Measurements from ENCODE around the gene KAT8. TPM values are rescaled to one million over a fixed set of nuclear protein-coding genes. Genes with fewer than 3 reads are reported as not detected.

The KAT8 gene
- total RNA-seq, 1 experiment from 2014 or later, result 44.9 TPM

DNA sequence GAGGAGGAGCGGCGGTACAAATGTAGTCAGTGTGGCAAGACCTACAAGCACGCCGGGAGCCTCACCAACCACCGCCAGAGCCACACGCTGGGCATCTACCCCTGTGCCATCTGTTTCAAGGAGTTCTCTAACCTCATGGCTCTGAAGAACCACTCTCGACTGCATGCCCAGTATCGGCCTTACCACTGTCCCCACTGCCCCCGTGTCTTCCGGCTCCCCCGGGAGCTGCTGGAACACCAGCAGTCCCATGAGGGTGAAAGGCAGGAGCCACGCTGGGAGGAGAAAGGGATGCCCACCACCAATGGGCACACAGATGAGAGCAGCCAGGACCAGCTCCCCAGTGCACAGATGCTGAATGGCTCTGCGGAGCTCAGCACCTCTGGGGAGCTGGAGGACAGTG lies 40.4 kb upstream of the KAT8 start:
- intact Hi-C loops (cut with micrococcal nuclease), result loop anchor here (10.0 kb wide), 1 partner anchor 378 kb away; the partner anchor contains the start of gene ARMC5

More for the DNA sequence above, 40.4 kb upstream of the KAT8 start:
- ChIA-PET CTCF (no interaction called here), RAD21 (ENCODE audit: low non-redundant PET in 1 of 2, low total read pairs in 2 of 2, uncharacterized antibody in 2 of 2, unreplicated experiment in 2 of 2) (no interaction called here), POLR2A (no interaction called here)
- BruUV-seq (replicated peaks), result no TSS peak
- Histone ChIP-seq H3K9ac (ENCODE audit: low read length) (no peak overlapping the region), H3K4me1 (ENCODE audit: control insufficient read depth in 1 of 2, insufficient read depth in 2 of 2, low read length in 2 of 2) (peaks cover 3 to 14% of the 10 kb centered on the region in 2 experiments; a peak in 3 of 4 replicates), H3K9me3 (ENCODE audit: control insufficient read depth in 1 of 2, insufficient read depth in 1 of 2, low read depth in 1 of 2, low read length in 2 of 2) (no peaks in the 10 kb centered on the region), H2AFZ (ENCODE audit: low read depth, low read length, poor library complexity, severe bottlenecking) (no peak overlapping the region), H3K36me3 (ENCODE audit: control insufficient read depth in 1 of 2, insufficient read depth in 2 of 2, low read length in 2 of 2) (peaks cover 14 to 42% of the 10 kb centered on the region in 2 experiments), H3K79me2 (ENCODE audit: insufficient read depth, low read length) (peaks cover 49% of the 10 kb centered on the region), H3K9me2 (ENCODE audit: insufficient read depth) (no peaks in the 10 kb centered on the region), H3K4me2 (ENCODE audit: low read length) (no peak overlapping the region), H3K4me3 (replicated peaks in 1 of 2; ENCODE audit: low read depth in 1 of 2, low read length in 2 of 2) (no peak overlapping the region), H3K27ac (ENCODE audit: low read depth, low read length) (no peak overlapping the region), H4K20me1 (ENCODE audit: insufficient read depth) (no peaks in the 10 kb centered on the region), H3K27me3 (ENCODE audit: insufficient read depth, low read length) (no peaks in the 10 kb centered on the region)
- TF ChIP-seq POLR2A (IDR thresholded peaks at IDR 0.05; ENCODE audit: borderline replicate concordance, extremely low read depth, insufficient read depth, insufficient read length) (no peak), SP1 (IDR thresholded peaks at IDR 0.05; ENCODE audit: low read depth) (no peak), REST (IDR thresholded peaks at IDR 0.05; ENCODE audit: low read depth) (no peak)
- ATAC-seq, result no peak
- DNase-seq (ENCODE audit: low read depth, low spot score), result no peak
